MM.1S (cell line): Measurements from ENCODE around the gene MVB12B.

Source experiments
- CTCF ChIP-seq: fragments of 300-600 bp; sonication (generic); IDR thresholded peaks from 2 replicates; pipeline ENCODE4 v1.5.1; 2016; ENCODE audit warnings: antibody characterized with exemption, low read length, mixed read lengths
- EZH2 ChIP-seq: fragments of 300-600 bp; sonication (generic); optimal IDR thresholded peaks from 2 replicates; pipeline ENCODE3; 2017; ENCODE audit warnings: low read depth, mild to moderate bottlenecking, antibody characterized with exemption, low read length, mixed read lengths
- EZH2phosphoT487 ChIP-seq: fragments of 300-600 bp; sonication (generic); IDR thresholded peaks from 2 replicates; pipeline ENCODE4 v1.6.1; 2018; ENCODE audit warnings: antibody characterized with exemption, low read length

DNA sequence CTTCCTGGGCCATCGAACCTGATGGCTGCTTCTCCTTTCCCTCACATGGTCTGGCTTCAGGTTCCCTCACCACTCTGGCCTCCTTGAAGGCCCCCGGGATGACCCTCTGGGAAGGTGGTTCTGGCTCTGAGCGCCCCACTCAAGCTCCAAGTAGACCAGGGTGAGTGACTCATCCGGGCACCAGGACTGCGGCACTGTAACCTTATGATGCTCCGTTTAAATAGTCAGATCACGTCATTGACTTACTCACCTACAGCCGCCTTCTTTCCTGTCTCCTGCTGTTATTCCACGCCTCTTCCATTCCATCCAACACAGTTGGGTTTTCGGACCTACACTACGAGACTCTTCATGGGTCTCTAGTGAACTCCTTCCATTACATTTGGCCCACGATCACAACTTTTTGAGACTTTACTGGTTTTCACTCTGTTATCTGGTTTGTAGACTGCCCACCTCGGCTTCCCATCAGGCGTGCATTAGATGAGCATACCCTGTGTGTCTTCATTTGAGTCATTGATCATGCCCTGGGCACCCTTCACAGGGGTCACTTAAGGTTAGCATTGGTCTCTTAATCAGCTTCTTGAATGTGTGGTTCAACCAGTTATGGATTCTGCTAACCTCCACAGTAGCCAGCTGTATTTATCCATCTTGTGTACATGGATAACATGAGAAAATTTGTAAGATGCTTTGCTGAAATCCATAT is 148.3 kb downstream of the MVB12B start:
- TF ChIP-seq CTCF: no peak
- no peak for TF ChIP-seq EZH2
- no peak for TF ChIP-seq EZH2phosphoT487
